Trophoblast cell (in vitro differentiated cells and primary cell): ENCODE measurements around the gene STAT3.
"Not testable (repeated sequence)": the region's sequence is repeated elsewhere in the genome, so short reads cannot be mapped to it uniquely, and the experiment has no call there.

ENCODE experiments used
- DNase-seq, 2 donors: peaks; one replicate each; pipeline ENCODE4 v3.0.0-alpha.2; 2016
- H2AFZ ChIP-seq: 2 replicates; pipeline ENCODE4 v1.6.1; 2013; ENCODE audit warnings: low read length, moderate library complexity, mild to moderate bottlenecking; ENCODE audit not compliant: insufficient read depth, poor library complexity
- H2AK5ac ChIP-seq: 2 replicates; pipeline ENCODE4 v1.6.1; 2013; ENCODE audit warnings: mild to moderate bottlenecking, low read length
- H2BK120ac ChIP-seq: 2 replicates; pipeline ENCODE4 v1.6.1; 2013; ENCODE audit warnings: low read length, mild to moderate bottlenecking, moderate library complexity; ENCODE audit not compliant: insufficient read depth, poor library complexity
- H2BK12ac ChIP-seq: 2 replicates; pipeline ENCODE4 v1.6.1; 2013; ENCODE audit warnings: mild to moderate bottlenecking, low read length, moderate library complexity
- H2BK5ac ChIP-seq: 2 replicates; pipeline ENCODE4 v1.6.1; 2013; ENCODE audit warnings: low read length, low read depth, moderate library complexity, mild to moderate bottlenecking; ENCODE audit not compliant: poor library complexity
- H3K14ac ChIP-seq: 2 replicates; pipeline ENCODE4 v1.6.1; 2013; ENCODE audit warnings: mild to moderate bottlenecking, low read length
- H3K18ac ChIP-seq: 2 replicates; pipeline ENCODE4 v1.6.1; 2013; ENCODE audit warnings: mild to moderate bottlenecking, low read length
- H3K23ac ChIP-seq: 2 replicates; pipeline ENCODE4 v1.6.1; 2013; ENCODE audit warnings: low read length
- H3K27ac ChIP-seq: 2 replicates; pipeline ENCODE4 v1.5.1; 2013; ENCODE audit warnings: low read depth, mild to moderate bottlenecking, inconsistent platforms, low read length, moderate library complexity
- H3K27me3 ChIP-seq: 2 replicates; pipeline ENCODE4 v1.6.1; 2013; ENCODE audit warnings: inconsistent platforms, mild to moderate bottlenecking, low read length, moderate library complexity; ENCODE audit not compliant: insufficient read depth
- H3K36me3 ChIP-seq, 2 experiments: 1 replicate in 1 of 2; 2 replicates in 1 of 2; pipeline ENCODE4 v1.6.1; 2013; ENCODE audit warnings: low read length in 2 of 2, mild to moderate bottlenecking in 2 of 2, moderate library complexity in 1 of 2; ENCODE audit not compliant: insufficient read depth in 2 of 2, control insufficient read depth in 1 of 2
- H3K4ac ChIP-seq: 2 replicates; pipeline ENCODE4 v1.6.1; 2013; ENCODE audit warnings: low read depth, mild to moderate bottlenecking, low read length, moderate library complexity
- H3K4me1 ChIP-seq, 2 experiments: 1 replicate in 1 of 2; 2 replicates in 1 of 2; pipeline ENCODE4 v1.6.1; 2013; ENCODE audit warnings: low read length in 2 of 2, mild to moderate bottlenecking in 2 of 2, moderate library complexity in 1 of 2; ENCODE audit not compliant: insufficient read depth in 2 of 2, control insufficient read depth in 1 of 2
- H3K4me2 ChIP-seq: 2 replicates; pipeline ENCODE4 v1.6.1; 2013; ENCODE audit warnings: inconsistent platforms, mild to moderate bottlenecking, low read length, moderate library complexity
- H3K4me3 ChIP-seq: 2 replicates; pipeline ENCODE4 v1.5.1; 2013; ENCODE audit warnings: mild to moderate bottlenecking, low read depth, low read length, inconsistent platforms
- H3K79me1 ChIP-seq: one replicate; pipeline ENCODE4 v1.6.1; 2013; ENCODE audit warnings: low read length
- H3K79me2 ChIP-seq: 2 replicates; pipeline ENCODE4 v1.6.1; 2013; ENCODE audit warnings: low read length, mild to moderate bottlenecking; ENCODE audit not compliant: control insufficient read depth, insufficient read depth, poor library complexity
- H3K9ac ChIP-seq: 2 replicates; pipeline ENCODE4 v1.6.1; 2013; ENCODE audit warnings: mild to moderate bottlenecking, low read length
- H3K9me3 ChIP-seq: 2 replicates; pipeline ENCODE4 v1.6.1; 2013; ENCODE audit warnings: low read depth, mild to moderate bottlenecking, control low read depth, inconsistent platforms, low read length; ENCODE audit not compliant: insufficient read depth
- H4K12ac ChIP-seq: 2 replicates; pipeline ENCODE4 v1.6.1; 2013; ENCODE audit warnings: low read depth, mild to moderate bottlenecking, low read length, moderate library complexity
- H4K8ac ChIP-seq: 2 replicates; pipeline ENCODE4 v1.6.1; 2013; ENCODE audit warnings: low read depth, mild to moderate bottlenecking, low read length, moderate library complexity
- H4K91ac ChIP-seq: one replicate; pipeline ENCODE4 v1.6.1; 2013; ENCODE audit warnings: low read depth, mild to moderate bottlenecking, low read length, moderate library complexity
- WGBS: extraction: QIAGEN DNeasy Blood & Tissue Kit; methylation state at CpG from one replicate; pipeline ENCODE4 v1.1.7; 2013; ENCODE audit warnings: missing lambda C conversion rate; ENCODE audit not compliant: insufficient read length, insufficient coverage; ENCODE audit errors: extremely low coverage; 5-methylcytosine and 5-hydroxymethylcytosine counted together

STAT3 gene

GRCh38 chr17:42403150-42403549 is 14.9 kb upstream of the STAT3 start:
- no peak overlapping the region for H2AFZ ChIP-seq
- H4K91ac ChIP-seq: no peak overlapping the region
- H3K14ac ChIP-seq: no peak overlapping the region
- H3K4me1 ChIP-seq: no peaks in the 10 kb centered on the region
- WGBS: no CpG with 5 or more reads among the region's 6 CpGs
- no peak overlapping the region for H3K9ac ChIP-seq
- H3K4ac ChIP-seq: no peak overlapping the region
- H3K4me3 ChIP-seq: no peak overlapping the region
- H4K8ac ChIP-seq: no peak overlapping the region
- no peaks in the 10 kb centered on the region for H3K27me3 ChIP-seq
- H4K12ac ChIP-seq: no peak overlapping the region
- no peak overlapping the region for H2AK5ac ChIP-seq
- no peaks in the 10 kb centered on the region for H3K79me2 ChIP-seq
- DNase-seq: no peak
- no peaks in the 10 kb centered on the region for H3K79me1 ChIP-seq
- H2BK120ac ChIP-seq: no peak overlapping the region
- H2BK12ac ChIP-seq: no peak overlapping the region
- no peak overlapping the region for H3K18ac ChIP-seq
- H3K23ac ChIP-seq: no peak overlapping the region
- no peak overlapping the region for H2BK5ac ChIP-seq
- H3K4me2 ChIP-seq: no peak overlapping the region
- no peak overlapping the region for H3K27ac ChIP-seq
- H3K9me3 ChIP-seq: peaks cover 1% of the 10 kb centered on the region
- peaks cover 15 to 19% of the 10 kb centered on the region in 2 experiments for H3K36me3 ChIP-seq

- Histone ChIP-seq H3K4me2 (no peak overlapping the region), H2AFZ (no peak overlapping the region), H3K9me3 (peaks cover 1% of the 10 kb centered on the region), H2BK5ac (no peak overlapping the region), H3K79me2 (no peaks in the 10 kb centered on the region), H2BK12ac (no peak overlapping the region), H3K36me3 (peaks cover 15 to 19% of the 10 kb centered on the region in 2 experiments), H3K18ac (no peak overlapping the region), H4K91ac (no peak overlapping the region), H4K12ac (no peak overlapping the region), H3K14ac (no peak overlapping the region), H3K4me3 (no peak overlapping the region), H2AK5ac (no peak overlapping the region), H3K27me3 (no peaks in the 10 kb centered on the region), H2BK120ac (no peak overlapping the region), H3K4ac (no peak overlapping the region), H3K79me1 (no peaks in the 10 kb centered on the region), H3K9ac (no peak overlapping the region), H4K8ac (no peak overlapping the region), H3K4me1 (no peaks in the 10 kb centered on the region), H3K27ac (no peak overlapping the region), H3K23ac (no peak overlapping the region)
- no peak for DNase-seq
- WGBS: no CpG with 5 or more reads among the region's 3 CpGs
These were observed 13.9 kb upstream of the STAT3 start for GRCh38 chr17:42402117-42402516.

- H3K79me1 ChIP-seq, H4K12ac ChIP-seq, H2BK5ac ChIP-seq, H4K8ac ChIP-seq, H3K4me3 ChIP-seq, H3K79me2 ChIP-seq, DNase-seq, H3K14ac ChIP-seq, H3K27ac ChIP-seq, H3K9ac ChIP-seq, H3K23ac ChIP-seq, H3K18ac ChIP-seq, H3K4me1 ChIP-seq, H3K9me3 ChIP-seq, H3K4me2 ChIP-seq, H3K4ac ChIP-seq, H2BK120ac ChIP-seq, H2AFZ ChIP-seq, H2BK12ac ChIP-seq, H3K27me3 ChIP-seq, H2AK5ac ChIP-seq, H4K91ac ChIP-seq: not testable (repeated sequence)
- peaks cover 15 to 19% of the 10 kb centered on the region in 2 experiments for H3K36me3 ChIP-seq
- WGBS: no CpG with 5 or more reads among the region's 8 CpGs
These were observed 12.7 kb upstream of the STAT3 start for GRCh38 chr17:42400844-42401375.

- H3K79me2 ChIP-seq: no peaks in the 10 kb centered on the region
- no peak overlapping the region for H3K4ac ChIP-seq
- H3K27ac ChIP-seq: no peak overlapping the region
- H3K23ac ChIP-seq: no peak overlapping the region
- H2AFZ ChIP-seq: no peak overlapping the region
- no CpG with 5 or more reads among the region's 6 CpGs for WGBS
- no peak overlapping the region for H3K4me2 ChIP-seq
- H2BK12ac ChIP-seq: no peak overlapping the region
- no peak overlapping the region for H4K91ac ChIP-seq
- no peak overlapping the region for H2BK120ac ChIP-seq
- H2BK5ac ChIP-seq: no peak overlapping the region
- peaks cover 14 to 18% of the 10 kb centered on the region in 2 experiments for H3K36me3 ChIP-seq
- H3K4me3 ChIP-seq: no peak overlapping the region
- no peaks in the 10 kb centered on the region for H3K4me1 ChIP-seq
- H4K12ac ChIP-seq: no peak overlapping the region
- H3K9me3 ChIP-seq: peaks cover 1% of the 10 kb centered on the region
- no peaks in the 10 kb centered on the region for H3K79me1 ChIP-seq
- DNase-seq: no peak
- H4K8ac ChIP-seq: no peak overlapping the region
- no peak overlapping the region for H3K18ac ChIP-seq
- H3K9ac ChIP-seq: no peak overlapping the region
- H2AK5ac ChIP-seq: no peak overlapping the region
- H3K14ac ChIP-seq: no peak overlapping the region
- H3K27me3 ChIP-seq: no peaks in the 10 kb centered on the region
These were observed 12.0 kb upstream of the STAT3 start for GRCh38 chr17:42399948-42400843.
